ENCODE data around the gene LARP6.

DNA sequence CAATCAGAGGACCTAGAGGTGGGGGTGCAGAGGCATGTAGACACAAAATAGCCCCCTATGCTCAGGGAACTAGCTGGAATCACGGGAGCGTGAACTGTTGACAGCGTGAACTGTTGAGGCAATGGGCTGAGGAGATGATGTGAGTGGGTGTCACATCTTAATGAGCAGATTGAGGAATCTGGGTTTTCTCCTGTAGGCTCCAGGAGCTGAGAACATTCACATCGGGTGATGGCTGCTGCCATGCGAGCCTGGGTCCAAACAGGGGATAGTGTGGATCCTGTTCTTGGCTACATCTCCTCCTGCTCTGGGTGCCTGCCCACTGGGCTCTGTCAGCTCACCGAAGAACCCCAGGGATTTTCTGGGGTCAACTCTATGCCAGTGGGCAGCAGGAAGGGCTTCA, 2.1 kb downstream of the LARP6 start:
- TF ChIP-seq, protein P1, sequence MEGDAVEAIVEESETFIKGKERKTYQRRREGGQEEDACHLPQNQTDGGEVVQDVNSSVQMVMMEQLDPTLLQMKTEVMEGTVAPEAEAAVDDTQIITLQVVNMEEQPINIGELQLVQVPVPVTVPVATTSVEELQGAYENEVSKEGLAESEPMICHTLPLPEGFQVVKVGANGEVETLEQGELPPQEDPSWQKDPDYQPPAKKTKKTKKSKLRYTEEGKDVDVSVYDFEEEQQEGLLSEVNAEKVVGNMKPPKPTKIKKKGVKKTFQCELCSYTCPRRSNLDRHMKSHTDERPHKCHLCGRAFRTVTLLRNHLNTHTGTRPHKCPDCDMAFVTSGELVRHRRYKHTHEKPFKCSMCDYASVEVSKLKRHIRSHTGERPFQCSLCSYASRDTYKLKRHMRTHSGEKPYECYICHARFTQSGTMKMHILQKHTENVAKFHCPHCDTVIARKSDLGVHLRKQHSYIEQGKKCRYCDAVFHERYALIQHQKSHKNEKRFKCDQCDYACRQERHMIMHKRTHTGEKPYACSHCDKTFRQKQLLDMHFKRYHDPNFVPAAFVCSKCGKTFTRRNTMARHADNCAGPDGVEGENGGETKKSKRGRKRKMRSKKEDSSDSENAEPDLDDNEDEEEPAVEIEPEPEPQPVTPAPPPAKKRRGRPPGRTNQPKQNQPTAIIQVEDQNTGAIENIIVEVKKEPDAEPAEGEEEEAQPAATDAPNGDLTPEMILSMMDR (conservative IDR thresholded peaks at IDR 0.05 in 1 of 2, IDR thresholded peaks at IDR 0.05 in 1 of 2; ENCODE audit: extremely low read depth in 1 of 2, insufficient read depth in 1 of 2, low read depth in 1 of 2, low read length in 2 of 2) = no peak
- no peak for TF ChIP-seq EZH2 (IDR thresholded peaks at IDR 0.05; ENCODE audit: borderline replicate concordance, low read length)

All from mammary epithelial cell (primary cell).